HEK293T (cell line): ENCODE results near the gene RAPGEF1.

ENCODE experiments used
- ARNT ChIP-seq: fragments of 450-650 bp; IDR thresholded peaks from 2 replicates; pipeline ENCODE4 v1.6.1; 2017; ENCODE audit warnings: mild to moderate bottlenecking
- BHLHE40 ChIP-seq: fragments of 450-650 bp; IDR thresholded peaks from 2 replicates; pipeline ENCODE4 v1.6.1; 2016; ENCODE audit warnings: mild to moderate bottlenecking, moderate library complexity, borderline replicate concordance
- ELF4 ChIP-seq: fragments of 450-650 bp; IDR thresholded peaks from 2 replicates; pipeline ENCODE4 v1.6.1; 2017; ENCODE audit warnings: antibody characterized with exemption
- FOXM1 ChIP-seq: fragments of 450-650 bp; IDR thresholded peaks from 2 replicates; pipeline ENCODE4 v1.6.1; 2017; ENCODE audit warnings: mild to moderate bottlenecking, borderline replicate concordance
- HDGF ChIP-seq: fragments of 450-650 bp; IDR thresholded peaks from 2 replicates; pipeline ENCODE4 v1.6.1; 2017; ENCODE audit warnings: antibody characterized with exemption, borderline replicate concordance
- NFRKB ChIP-seq: fragments of 450-650 bp; IDR thresholded peaks from 2 replicates; pipeline ENCODE4 v1.6.1; 2016; ENCODE audit warnings: mild to moderate bottlenecking, moderate library complexity
- SP1 ChIP-seq: fragments of 450-650 bp; IDR thresholded peaks from 2 replicates; pipeline ENCODE4 v1.6.1; 2017
- TARDBP ChIP-seq: fragments of 450-650 bp; IDR thresholded peaks from 2 replicates; pipeline ENCODE4 v1.6.1; 2016
- ZNF384 ChIP-seq: fragments of 450-650 bp; IDR thresholded peaks from 2 replicates; pipeline ENCODE4 v1.6.1; 2016
- TF ChIP-seq, protein P1 (sequence below): fragments of 450-650 bp; IDR thresholded peaks from 2 replicates; pipeline ENCODE4 v1.6.1; 2016

DNA sequence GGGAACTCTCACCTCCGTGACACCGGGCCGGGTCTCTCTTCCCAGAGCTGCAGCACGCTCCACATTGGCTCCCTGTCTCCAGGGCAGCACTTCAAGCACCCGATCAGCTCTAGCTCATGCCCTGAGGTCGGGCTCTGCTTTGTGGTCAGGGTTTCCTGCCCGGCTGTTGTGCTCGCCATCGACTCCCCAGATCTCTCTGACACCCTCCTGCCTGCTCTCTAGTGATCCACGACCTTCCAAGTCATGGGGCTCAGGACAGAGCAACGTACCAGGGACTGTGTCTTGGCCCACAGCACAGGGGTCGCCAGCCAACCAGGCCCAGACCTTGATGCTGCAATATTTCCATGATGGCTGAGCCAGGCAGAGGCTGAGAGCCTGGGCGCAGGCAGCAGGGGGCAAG is 149.4 kb downstream of the RAPGEF1 start:
- TF ChIP-seq ELF4 = no peak
- TF ChIP-seq SP1 = no peak
- no peak for TF ChIP-seq FOXM1
- no peak for TF ChIP-seq BHLHE40
- TF ChIP-seq, protein P1, sequence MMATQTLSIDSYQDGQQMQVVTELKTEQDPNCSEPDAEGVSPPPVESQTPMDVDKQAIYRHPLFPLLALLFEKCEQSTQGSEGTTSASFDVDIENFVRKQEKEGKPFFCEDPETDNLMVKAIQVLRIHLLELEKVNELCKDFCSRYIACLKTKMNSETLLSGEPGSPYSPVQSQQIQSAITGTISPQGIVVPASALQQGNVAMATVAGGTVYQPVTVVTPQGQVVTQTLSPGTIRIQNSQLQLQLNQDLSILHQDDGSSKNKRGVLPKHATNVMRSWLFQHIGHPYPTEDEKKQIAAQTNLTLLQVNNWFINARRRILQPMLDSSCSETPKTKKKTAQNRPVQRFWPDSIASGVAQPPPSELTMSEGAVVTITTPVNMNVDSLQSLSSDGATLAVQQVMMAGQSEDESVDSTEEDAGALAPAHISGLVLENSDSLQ = no peak
- no peak for TF ChIP-seq TARDBP
- no peak for TF ChIP-seq ZNF384
- TF ChIP-seq ARNT = no peak
- TF ChIP-seq HDGF = no peak
- TF ChIP-seq NFRKB = no peak
